OCI-LY1 (cell line): ENCODE measurements around the gene KHDRBS2.
A peak's percentile ranks its signal among the peaks of the same experiment; 100 is the strongest.

Experiments used
- H2AFZ ChIP-seq: fragments of 200-600 bp; sonication (generic), shearing (Covaris generic); 2 replicates; pipeline ENCODE4 v1.6.0; 2014; ENCODE audit warnings: antibody characterized with exemption, mild to moderate bottlenecking, low read length
- H3F3A ChIP-seq: fragments of 200-600 bp; sonication (generic), shearing (Covaris generic); 2 replicates; pipeline ENCODE4 v1.6.0; 2014; ENCODE audit warnings: mild to moderate bottlenecking, antibody characterized with exemption, low read length, moderate library complexity; ENCODE audit not compliant: insufficient read depth
- H3K27ac ChIP-seq: fragments of 200-600 bp; sonication (generic); 2 replicates; pipeline ENCODE4 v1.5.1; 2014; ENCODE audit warnings: low read length, mixed run types, mild to moderate bottlenecking, low read depth; ENCODE audit not compliant: poor library complexity, severe bottlenecking
- H3K27me3 ChIP-seq: fragments of 200-600 bp; sonication (generic); 2 replicates; pipeline ENCODE4 v1.6.0; 2014; ENCODE audit warnings: antibody characterized with exemption, mild to moderate bottlenecking, low read length, moderate library complexity; ENCODE audit not compliant: insufficient read depth
- H3K36me3 ChIP-seq: fragments of 200-600 bp; sonication (generic); 2 replicates; pipeline ENCODE4 v1.6.1; 2014; ENCODE audit warnings: mild to moderate bottlenecking, antibody characterized with exemption, low read length, moderate library complexity, mixed read lengths; ENCODE audit not compliant: insufficient read depth
- H3K4me1 ChIP-seq: fragments of 200-600 bp; sonication (generic); 2 replicates; pipeline ENCODE4 v1.5.1; 2014; ENCODE audit warnings: mild to moderate bottlenecking, low read length, moderate library complexity; ENCODE audit not compliant: insufficient read depth, severe bottlenecking
- H3K4me2 ChIP-seq: fragments of 200-600 bp; sonication (generic), shearing (Covaris generic); 2 replicates; pipeline ENCODE4 v1.6.1; 2014; ENCODE audit warnings: low read length
- H3K4me3 ChIP-seq: fragments of 200-600 bp; sonication (generic); 2 replicates; pipeline ENCODE4 v1.5.1; 2014; ENCODE audit warnings: low read length, low read depth, mild to moderate bottlenecking, mixed read lengths; ENCODE audit not compliant: poor library complexity, severe bottlenecking
- H3K79me2 ChIP-seq: fragments of 200-600 bp; shearing (Covaris generic); 2 replicates; pipeline ENCODE4 v1.6.1; 2016; ENCODE audit warnings: mixed run types, low read length, mixed read lengths; ENCODE audit not compliant: insufficient read depth
- H3K9ac ChIP-seq: fragments of 200-600 bp; sonication (generic), shearing (Covaris generic); 2 replicates; pipeline ENCODE4 v1.6.1; 2014; ENCODE audit warnings: mild to moderate bottlenecking, low read length, mixed read lengths
- H3K9me2 ChIP-seq: fragments of 200-600 bp; sonication (generic), shearing (Covaris generic); 2 replicates; pipeline ENCODE4 v1.6.1; 2014; ENCODE audit warnings: low read depth, mild to moderate bottlenecking, low read length, mixed read lengths
- H3K9me3 ChIP-seq: fragments of 200-600 bp; shearing (Covaris generic); 2 replicates; pipeline ENCODE4 v1.6.1; 2014; ENCODE audit warnings: low read length, mixed read lengths
- H4K20me1 ChIP-seq: fragments of 200-600 bp; sonication (generic), shearing (Covaris generic); 2 replicates; pipeline ENCODE4 v1.6.0; 2016; ENCODE audit warnings: mild to moderate bottlenecking, low read length; ENCODE audit not compliant: insufficient read depth
- CTCF ChIP-seq: fragments of 200-600 bp; sonication (generic), shearing (Covaris generic); IDR thresholded peaks from 2 replicates; pipeline ENCODE4 v1.5.1; 2017; ENCODE audit warnings: mild to moderate bottlenecking, antibody characterized with exemption, low read length, moderate library complexity, mixed read lengths
- EZH2 ChIP-seq: fragments of 200-600 bp; sonication (generic), shearing (Covaris generic); IDR thresholded peaks from 2 replicates; pipeline ENCODE4 v1.8.0; 2017; ENCODE audit warnings: borderline replicate concordance, mixed run types, mild to moderate bottlenecking, antibody characterized with exemption, low read length, moderate library complexity, mixed read lengths

KHDRBS2 gene

GRCh38 chr6:62150048-62150663 lies 135.9 kb downstream of the KHDRBS2 start:
- Histone ChIP-seq H4K20me1 (no peaks in the 10 kb centered on the region), H3K9me2 (no peaks in the 10 kb centered on the region), H3K4me2 (no peak overlapping the region), H3K36me3 (no peaks in the 10 kb centered on the region), H3K4me3 (no peak overlapping the region), H3K27ac (no peak overlapping the region), H3K9me3 (no peaks in the 10 kb centered on the region), H3K4me1 (no peaks in the 10 kb centered on the region), H3K79me2 (no peaks in the 10 kb centered on the region), H3K27me3 (no peaks in the 10 kb centered on the region), H3F3A (no peaks in the 10 kb centered on the region), H2AFZ (no peak overlapping the region), H3K9ac (no peak overlapping the region)
- TF ChIP-seq EZH2 (no peak), CTCF (peak; percentile 81)

GRCh38 chr6:62146954-62147853 lies 138.8 kb downstream of the KHDRBS2 start:
- Histone ChIP-seq H3K79me2 (no peaks in the 10 kb centered on the region), H3K27ac (no peak overlapping the region), H4K20me1 (no peaks in the 10 kb centered on the region), H3F3A (no peaks in the 10 kb centered on the region), H3K9me3 (no peaks in the 10 kb centered on the region), H3K4me3 (no peak overlapping the region), H2AFZ (no peak overlapping the region), H3K4me2 (no peak overlapping the region), H3K4me1 (no peaks in the 10 kb centered on the region), H3K9ac (no peak overlapping the region), H3K27me3 (no peaks in the 10 kb centered on the region), H3K9me2 (no peaks in the 10 kb centered on the region), H3K36me3 (no peaks in the 10 kb centered on the region)
- TF ChIP-seq EZH2 (no peak), CTCF (no peak)

- Histone ChIP-seq H3K9me2 (no peaks in the 10 kb centered on the region), H3K36me3 (no peaks in the 10 kb centered on the region), H3K27ac (no peak overlapping the region), H3K4me1 (no peaks in the 10 kb centered on the region), H3K79me2 (no peaks in the 10 kb centered on the region), H2AFZ (no peak overlapping the region), H3K4me2 (no peak overlapping the region), H4K20me1 (no peaks in the 10 kb centered on the region), H3K9me3 (no peaks in the 10 kb centered on the region), H3K9ac (no peak overlapping the region), H3K27me3 (no peaks in the 10 kb centered on the region), H3K4me3 (no peak overlapping the region), H3F3A (no peaks in the 10 kb centered on the region)
- TF ChIP-seq EZH2 (no peak), CTCF (no peak)
Measured at GRCh38 chr6:62129127-62129526, 156.9 kb downstream of the KHDRBS2 start.
